Lung (tissue), 12 donors: ENCODE results near the gene NECAP2. TPM values are rescaled to one million over a fixed set of nuclear protein-coding genes. Genes with fewer than 3 reads are reported as not detected.
"Not testable (repeated sequence)": the region's sequence is repeated elsewhere in the genome, so short reads cannot be mapped to it uniquely, and the experiment has no call there.

Experiments
- ATAC-seq: fragments of 200-7000 bp; cut with Tn5 transposase; one replicate; pipeline ENCODE4 v1.9.1; 2020; ENCODE audit warnings: moderate number of reproducible peaks; ENCODE audit not compliant: insufficient read depth, low FRiP score
- DNase-seq, 3 donors: peaks; one replicate each; pipeline ENCODE4 v3.0.0-alpha.2; 2013 to 2017
- H3K27ac ChIP-seq, 2 donors: one replicate each; pipeline ENCODE4 v1.5.1; 2013; ENCODE audit warnings: mild to moderate bottlenecking in 2 of 2, moderate library complexity in 2 of 2, control low read depth in 1 of 2, inconsistent platforms in 1 of 2, low read depth in 1 of 2, low read length in 1 of 2
- H3K27me3 ChIP-seq, 3 donors: one replicate each; pipeline ENCODE4 v1.5.1; 2013; ENCODE audit warnings: low read length in 2 of 3; ENCODE audit not compliant: control insufficient read depth in 3 of 3, insufficient read depth in 3 of 3
- H3K36me3 ChIP-seq, 4 donors: one replicate each; pipeline ENCODE4 v1.5.1; 2013; ENCODE audit warnings: low read length in 4 of 4, mild to moderate bottlenecking in 1 of 4, moderate library complexity in 1 of 4; ENCODE audit not compliant: control insufficient read depth in 4 of 4, insufficient read depth in 4 of 4
- H3K4me1 ChIP-seq, 5 donors: one replicate each; pipeline ENCODE4 v1.5.1; 2013; ENCODE audit warnings: low read length in 5 of 5, mild to moderate bottlenecking in 2 of 5, moderate library complexity in 1 of 5; ENCODE audit not compliant: control insufficient read depth in 5 of 5, insufficient read depth in 5 of 5
- H3K4me3 ChIP-seq: one replicate; pipeline ENCODE4 v1.5.1; 2013; ENCODE audit warnings: mild to moderate bottlenecking, control low read depth, moderate library complexity
- H3K9ac ChIP-seq, 2 donors: one replicate each; pipeline ENCODE4 v1.5.1; 2013; ENCODE audit warnings: low read length in 2 of 2, control low read depth in 1 of 2; ENCODE audit not compliant: insufficient read depth in 1 of 2
- H3K9me3 ChIP-seq, 4 donors: one replicate each; pipeline ENCODE4 v1.5.1; 2013; ENCODE audit warnings: low read length in 3 of 4, mild to moderate bottlenecking in 1 of 4, moderate library complexity in 1 of 4; ENCODE audit not compliant: control insufficient read depth in 4 of 4, insufficient read depth in 3 of 4
- CTCF ChIP-seq: IDR thresholded peaks from 2 replicates; pipeline ENCODE4 v1.5.1; 2012; ENCODE audit warnings: mild to moderate bottlenecking; ENCODE audit errors: control extremely low read depth, extremely low read depth
- WGBS, 2 donors: extraction: QIAGEN DNeasy Blood & Tissue Kit; methylation state at CpG; one replicate each; pipeline ENCODE4 v1.1.7; 2013; 5-methylcytosine and 5-hydroxymethylcytosine counted together
- polyA plus RNA-seq, 2 donors: library from polyadenylated mRNA; stranded (reverse); fragments of 200-250 nt; gene quantifications; one replicate each; pipeline ENCODE4 v1.2.1, GENCODE V29; 2013
- total RNA-seq, 2 donors: library from RNA; depleted of rRNA in 1 of 2; stranded (reverse); fragments of >200 nt in 1 of 2; gene quantifications; one replicate each; pipeline ENCODE4 v1.2.1, GENCODE V29; 2014 to 2021
- donor health status: control.
- donor health status: control.
- donor health status: Bipolar disorder and iron deficiency.
- donor health status: healthy.
- donor health status: DM: yes; HTN: yes; CAD: no.

Gene NECAP2
- total and polyA plus RNA-seq, 4 donors, result 42.8 to 83.8 (median 76.9) TPM

- H3K27ac ChIP-seq, result peak overlapping the region; percentile 66 to 91
- peak; percentile 94 to 97 (median 96) for DNase-seq
- ATAC-seq, result peak; percentile 95
- peaks cover 0 to 6% (median 0%) of the 10 kb centered on the region in 5 donors for H3K4me1 ChIP-seq
- H3K27me3 ChIP-seq, result no peaks in the 10 kb centered on the region
- no peak for TF ChIP-seq CTCF
- peak overlapping the region; percentile 85 for H3K4me3 ChIP-seq
- H3K9me3 ChIP-seq, result no peaks in the 10 kb centered on the region
- no peaks in the 10 kb centered on the region for H3K36me3 ChIP-seq
- 1 to 2% methylated on average over 77 to 108 of the region's 108 CpGs for WGBS, 2 donors
- H3K9ac ChIP-seq, result peak overlapping the region in 1 of 2 donors; percentile 92
Measured at GRCh38 chr1:16498573-16499413, 58.3 kb downstream of the NECAP2 start.

DNA sequence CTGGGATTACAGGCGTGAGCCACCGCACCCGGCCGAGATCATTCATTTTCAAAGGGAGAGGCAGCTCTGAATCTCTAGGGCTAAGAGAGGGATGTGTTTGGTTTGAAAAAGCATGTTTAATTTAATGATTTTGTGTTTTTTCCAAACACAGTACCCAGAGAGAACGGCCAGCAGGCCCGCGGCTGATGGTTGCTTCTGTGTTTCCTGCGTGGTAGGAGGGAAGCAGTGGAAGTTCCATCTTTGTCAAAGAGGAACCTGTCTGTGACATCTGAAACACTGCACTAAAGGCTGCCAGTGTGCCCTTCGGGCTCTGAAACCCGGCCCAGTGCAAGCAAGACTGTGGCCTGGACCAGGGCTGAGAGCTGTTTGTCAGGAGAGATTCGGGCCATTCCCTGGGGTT, 59.9 kb downstream of the NECAP2 start:
- WGBS, 2 donors, result 58 to 80% methylated on average over 11 of the region's 11 CpGs
- DNase-seq, H3K4me1 ChIP-seq, H3K27me3 ChIP-seq, H3K4me3 ChIP-seq, H3K27ac ChIP-seq, H3K9ac ChIP-seq, ATAC-seq, H3K36me3 ChIP-seq, H3K9me3 ChIP-seq: not testable (repeated sequence)

- not testable (repeated sequence) for H3K27me3 ChIP-seq, H3K4me3 ChIP-seq, H3K36me3 ChIP-seq, H3K9ac ChIP-seq, ATAC-seq, H3K4me1 ChIP-seq, H3K27ac ChIP-seq, DNase-seq, H3K9me3 ChIP-seq
- WGBS, 2 donors, result 60 to 67% methylated on average over 5 of the region's 5 CpGs
Measured at GRCh38 chr1:16500975-16501374, 60.5 kb downstream of the NECAP2 start.

- not testable (repeated sequence) for H3K4me3 ChIP-seq, H3K9ac ChIP-seq, H3K27ac ChIP-seq, DNase-seq, H3K27me3 ChIP-seq, H3K4me1 ChIP-seq, H3K9me3 ChIP-seq, H3K36me3 ChIP-seq, ATAC-seq
- WGBS, 2 donors, result 80% methylated on average over 8 of the region's 8 CpGs
Measured at GRCh38 chr1:16501446-16501845, 60.9 kb downstream of the NECAP2 start.

GRCh38 chr1:16503494-16503893, 63.0 kb downstream of the NECAP2 start:
- Histone ChIP-seq H3K9ac (no peak overlapping the region), H3K4me3 (no peak overlapping the region), H3K27me3 (no peaks in the 10 kb centered on the region), H3K4me1 (peaks cover 0 to under 1% (median 0%) of the 10 kb centered on the region in 5 donors), H3K36me3 (no peaks in the 10 kb centered on the region), H3K27ac (no peak overlapping the region), H3K9me3 (peaks cover 0 to 2% (median 0%) of the 10 kb centered on the region in 4 donors)
- ATAC-seq (no peak), DNase-seq (no peak)
- TF ChIP-seq CTCF, result no peak
- WGBS, 2 donors, result 87 to 89% methylated on average over 2 of the region's 2 CpGs

GRCh38 chr1:16505870-16506269, 65.3 kb downstream of the NECAP2 start:
- H3K27me3 ChIP-seq, H3K4me1 ChIP-seq, H3K27ac ChIP-seq, H3K9me3 ChIP-seq, H3K4me3 ChIP-seq, ATAC-seq, DNase-seq, H3K9ac ChIP-seq, H3K36me3 ChIP-seq: not testable (repeated sequence)
- 94% methylated on average over 2 of the region's 2 CpGs for WGBS, 2 donors
